GM18508 (cell line): ENCODE data around the gene ZNF764.
A peak's percentile ranks its signal among the peaks of the same experiment; 100 is the strongest.
"Not testable (repeated sequence)": the region's sequence is repeated elsewhere in the genome, so short reads cannot be mapped to it uniquely, and the experiment has no call there.

ENCODE experiments used
- ATAC-seq: cut with Tn5 transposase; IDR thresholded peaks from one replicate; pipeline ENCODE4 v1.9.1; 2021; ENCODE audit warnings: moderate number of reproducible peaks; ENCODE audit not compliant: insufficient read depth, unreplicated experiment

The ZNF764 gene

DNA sequence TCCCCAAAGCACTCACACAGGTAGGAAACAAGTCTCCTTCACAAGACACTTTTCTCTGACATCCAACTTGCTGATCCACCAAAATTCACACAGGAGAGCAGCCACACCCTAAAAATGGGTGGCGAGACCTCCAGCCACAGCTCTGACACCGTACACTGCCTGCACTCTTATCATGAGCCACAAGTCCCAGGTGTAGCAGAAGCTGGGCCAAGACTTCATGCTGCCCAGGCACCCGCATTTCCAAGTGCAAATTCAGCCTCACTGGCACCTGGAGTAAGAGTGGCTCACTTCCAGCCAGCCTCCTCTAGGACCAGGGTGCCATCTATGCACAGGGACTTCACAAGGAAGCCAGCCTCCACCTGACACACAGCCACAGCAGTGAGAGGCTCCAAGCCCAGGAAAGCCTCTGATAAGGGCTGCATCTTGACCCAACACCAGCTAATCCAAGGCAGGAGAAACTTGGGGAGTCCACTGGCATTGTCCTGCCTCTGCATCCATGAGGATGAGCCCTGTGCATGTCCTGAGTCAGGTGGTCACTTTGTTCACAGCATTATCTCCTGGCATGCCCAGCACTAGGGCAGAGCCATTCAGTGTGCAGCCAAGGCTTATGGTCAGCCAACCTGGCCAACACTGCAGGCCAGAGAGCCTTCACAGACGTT lies 29.2 kb downstream of the ZNF764 start:
- ATAC-seq, result no peak

DNA sequence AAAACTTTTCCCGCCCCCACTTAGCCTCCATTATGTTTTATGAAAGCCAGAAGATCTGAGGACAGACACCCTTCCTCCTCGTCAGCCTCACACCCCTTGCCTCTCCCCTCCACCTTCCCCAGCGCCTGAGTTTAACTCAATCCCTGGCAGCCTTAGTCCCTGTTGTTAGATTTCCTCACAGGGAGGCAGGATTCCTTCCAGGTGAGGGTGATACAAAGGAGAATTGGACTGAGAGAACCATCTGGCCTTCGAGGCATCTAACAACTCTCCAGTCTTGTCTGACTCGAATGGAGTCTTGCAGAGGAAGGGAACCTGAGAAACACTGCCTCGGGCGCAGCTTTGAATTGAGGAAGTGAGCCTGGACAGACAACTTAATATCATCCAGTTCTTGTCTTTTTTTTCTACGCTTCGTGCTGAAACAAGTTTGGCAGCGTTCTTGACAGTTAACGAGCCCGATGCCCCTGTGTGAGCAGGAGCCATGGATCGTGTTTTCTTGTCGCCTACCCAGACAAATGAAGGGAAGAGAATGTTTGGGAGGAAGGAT lies 30.5 kb downstream of the ZNF764 start:
- ATAC-seq, result no peak

DNA sequence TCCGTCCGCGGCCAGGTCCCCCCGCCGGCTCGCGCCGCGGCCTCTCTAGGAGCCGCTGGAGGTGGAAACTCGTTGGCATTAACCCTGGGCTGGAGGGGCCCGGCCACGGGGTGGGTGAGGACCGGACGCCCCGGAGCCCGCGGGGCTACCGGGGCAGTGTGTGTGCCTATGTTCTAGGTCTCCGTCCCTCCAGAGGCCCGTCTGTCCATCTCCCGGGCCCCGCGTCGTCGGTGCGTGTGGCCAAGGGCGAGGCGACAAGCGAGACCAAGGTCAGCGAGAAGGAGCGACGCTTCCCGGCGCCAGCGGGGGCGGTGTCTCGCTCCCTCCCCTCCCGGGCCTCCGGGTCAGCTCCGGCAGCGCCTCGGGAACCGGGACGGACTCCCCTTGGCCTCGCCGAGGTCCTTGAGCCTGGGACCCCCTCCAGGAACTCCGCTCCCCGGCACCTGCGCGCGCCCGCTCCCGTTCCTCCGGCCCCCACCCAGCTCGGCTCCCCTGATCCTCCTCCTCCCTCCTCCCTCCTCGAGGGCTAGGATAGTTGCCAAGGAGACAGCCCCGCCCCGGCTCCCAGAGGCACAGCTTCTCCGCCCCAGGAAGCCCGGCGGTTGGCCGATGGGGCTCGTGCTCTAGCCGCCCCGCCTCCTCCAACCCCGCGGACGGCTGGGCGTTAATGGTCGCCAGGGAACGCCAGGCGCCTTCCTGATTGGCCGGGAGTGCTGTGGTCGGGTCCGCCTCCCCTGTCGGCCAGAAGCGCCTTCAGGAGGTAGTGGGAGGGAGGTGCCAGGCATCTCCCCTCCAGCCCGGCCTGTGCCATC lies 31.1 kb downstream of the ZNF764 start:
- peak; percentile 50 for ATAC-seq

DNA sequence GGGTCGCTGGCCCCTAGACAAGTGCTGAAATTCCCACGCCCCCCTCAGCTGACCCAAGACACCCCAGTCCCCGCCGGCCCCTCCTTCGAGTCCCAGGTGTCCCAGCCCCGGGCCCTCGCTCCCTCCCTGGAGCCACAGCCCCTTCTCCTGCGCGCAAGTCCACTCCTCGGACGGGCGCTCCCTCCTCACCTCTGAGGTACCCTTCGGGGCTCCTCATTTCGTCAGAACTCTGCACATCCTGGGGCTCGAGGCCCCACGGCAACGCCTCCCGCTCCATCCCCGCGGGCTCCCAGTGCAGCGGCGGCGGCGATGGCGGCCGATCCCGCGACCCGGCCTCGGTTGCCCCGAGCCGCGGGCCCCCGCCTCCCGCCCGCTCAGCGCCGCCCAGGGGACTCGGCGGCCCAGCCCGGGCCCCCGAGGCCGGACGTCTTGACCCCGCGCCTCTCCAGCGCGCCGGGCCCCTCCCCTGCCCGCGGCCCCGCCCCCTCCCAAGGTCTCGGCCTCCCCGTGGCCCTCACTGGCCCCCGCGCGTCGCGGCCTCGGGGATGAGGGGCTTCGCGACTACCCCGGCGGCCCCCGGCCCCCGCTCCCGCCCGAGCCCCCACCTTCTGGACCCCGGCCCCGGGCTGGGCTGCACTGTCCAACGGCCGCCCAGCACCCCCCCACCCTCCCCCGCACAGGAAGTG lies 31.9 kb downstream of the ZNF764 start, which contains the start of gene ZNF768:
TSS of gene ZNF768 (minus strand) at position 430 of the 686 bp plus-strand sequence. CDS start at position 277, 153 bp downstream.
- no peak for ATAC-seq

DNA sequence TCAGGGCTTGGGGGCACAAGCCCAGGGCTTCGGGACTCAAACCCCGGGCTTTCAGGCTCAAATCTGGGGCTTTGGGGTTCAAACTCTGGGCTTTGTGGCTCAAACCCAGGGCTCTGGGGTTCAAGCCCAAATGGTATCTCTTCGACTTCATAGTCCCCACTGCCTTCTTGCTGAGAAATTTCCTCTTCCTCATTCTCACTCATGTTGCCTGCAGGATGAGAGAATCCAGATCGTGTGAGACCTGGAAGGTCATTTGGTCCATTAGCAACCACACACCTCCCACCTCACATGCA lies 32.4 kb downstream of the ZNF764 start:
- ATAC-seq, result no peak

DNA sequence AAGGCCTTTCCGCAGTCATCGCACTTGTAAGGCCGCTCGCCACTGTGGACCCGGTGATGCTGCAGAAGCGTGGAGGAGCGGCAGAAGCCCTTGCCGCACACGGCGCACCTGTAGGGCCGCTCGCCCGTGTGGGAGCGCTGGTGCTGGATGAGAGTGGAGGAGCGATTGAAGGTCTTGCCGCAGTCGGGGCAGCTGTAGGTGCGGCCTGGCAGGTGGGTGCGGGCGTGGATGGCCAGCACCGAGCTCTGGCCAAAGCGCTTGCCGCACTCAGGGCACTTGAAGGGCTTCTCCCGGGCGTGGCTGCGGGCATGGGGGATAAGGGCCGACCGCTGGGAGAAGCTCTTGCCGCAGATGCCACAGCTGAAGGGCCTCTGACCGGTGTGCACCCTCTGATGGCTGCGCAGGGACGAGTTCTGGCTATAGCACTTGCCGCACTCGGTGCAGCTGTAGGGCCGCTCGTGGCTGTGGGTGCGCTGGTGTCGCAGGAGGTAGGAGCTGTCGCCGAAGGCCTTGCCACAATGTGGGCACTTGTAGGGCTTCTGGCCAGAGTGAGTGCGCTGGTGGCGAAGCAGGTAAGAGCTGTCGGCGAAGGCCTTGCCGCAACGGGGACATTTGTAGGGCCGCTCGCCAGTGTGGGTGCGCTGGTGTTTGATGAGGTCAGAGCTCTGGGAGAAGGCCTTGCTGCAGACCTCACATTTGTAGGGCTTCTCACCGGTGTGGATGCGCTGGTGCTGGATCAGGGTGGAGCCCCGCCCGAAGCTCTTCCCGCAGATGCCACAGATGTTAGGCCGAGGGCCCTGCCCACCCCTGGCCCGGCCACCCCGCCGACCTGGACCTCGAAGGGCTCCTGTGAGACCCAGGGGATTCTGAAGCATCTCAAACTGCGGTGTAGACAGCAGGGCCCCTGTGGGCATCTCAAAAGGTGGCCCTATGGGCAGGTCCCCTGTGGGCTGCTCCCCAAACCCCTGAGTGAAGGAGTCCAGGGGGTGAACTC lies 33.3 kb downstream of the ZNF764 start:
- ATAC-seq, result no peak

DNA sequence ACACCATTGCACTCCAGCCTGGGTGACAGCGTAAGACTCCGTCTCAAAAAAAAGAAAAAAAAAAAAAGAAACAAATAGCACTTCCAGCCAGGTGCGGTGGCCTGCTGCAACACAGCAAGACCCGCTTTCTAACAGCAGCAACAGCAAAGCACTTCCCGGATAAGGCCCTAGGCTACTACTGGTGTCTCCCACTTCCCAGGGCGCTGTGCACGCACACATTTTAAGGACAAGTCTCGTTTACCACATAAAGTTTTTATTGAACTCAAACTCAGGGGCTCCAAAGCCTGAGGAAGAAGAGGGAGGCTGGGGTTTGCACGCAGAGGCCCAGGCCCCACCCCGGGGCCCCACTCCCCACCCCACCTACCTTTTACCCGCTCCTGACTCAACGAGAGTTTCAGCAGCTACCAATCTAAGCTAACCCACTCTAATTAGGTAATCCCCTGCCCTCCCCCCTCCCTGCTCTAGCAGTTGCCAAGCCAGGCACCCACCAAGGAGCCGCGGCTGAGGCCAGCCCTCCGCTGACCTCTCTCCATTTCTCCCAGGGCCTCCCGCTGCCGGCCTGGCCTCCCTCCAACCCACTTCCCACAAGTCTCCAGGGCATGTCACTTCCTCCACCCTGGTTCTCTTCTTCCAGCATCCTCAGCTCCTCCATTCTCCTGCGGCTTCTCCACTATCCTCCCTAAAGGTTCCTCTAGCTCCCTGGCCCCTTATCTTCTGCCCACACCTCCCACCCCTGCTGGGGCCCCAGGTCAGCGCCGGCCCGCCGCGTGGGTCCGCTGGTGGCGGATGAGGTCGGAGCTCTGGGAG lies 34.2 kb downstream of the ZNF764 start:
- ATAC-seq, result no peak

DNA sequence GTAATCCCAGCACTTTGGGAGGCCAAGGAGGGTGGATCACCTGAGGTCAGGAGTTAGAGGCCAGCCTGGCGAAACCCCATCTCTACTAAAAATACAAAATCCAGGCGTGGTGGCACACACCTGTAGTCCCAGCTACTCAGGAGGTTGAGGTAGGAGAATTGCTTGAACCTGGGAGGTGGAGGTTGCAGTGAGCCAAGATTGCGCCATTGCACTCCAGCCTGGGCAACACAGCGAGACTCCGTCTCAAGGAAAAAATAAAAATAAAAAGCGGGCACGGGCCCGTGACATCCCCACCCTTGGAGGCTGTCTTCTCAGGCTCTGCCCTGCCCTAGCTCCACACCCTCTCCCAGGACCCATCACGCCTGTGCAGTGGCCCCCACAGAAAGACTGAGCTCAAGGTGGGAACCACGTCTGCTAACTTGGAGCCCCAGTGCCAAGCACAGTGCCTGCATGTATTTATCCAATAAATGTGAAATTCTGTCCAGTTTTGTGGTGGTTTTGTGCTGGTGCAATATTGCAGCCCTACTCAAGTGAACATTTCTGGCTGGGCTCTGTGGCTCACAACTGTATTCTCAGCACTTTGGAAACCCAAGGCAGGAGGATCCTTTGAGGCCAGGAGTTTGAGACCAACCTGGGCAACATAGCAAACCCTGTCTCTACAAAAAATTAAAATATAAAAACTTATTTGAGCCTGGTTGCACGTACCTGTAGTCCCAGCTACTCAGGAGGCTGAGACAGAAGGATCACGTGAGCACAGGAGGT lies 35.3 kb downstream of the ZNF764 start:
- ATAC-seq, result not testable (repeated sequence)

DNA sequence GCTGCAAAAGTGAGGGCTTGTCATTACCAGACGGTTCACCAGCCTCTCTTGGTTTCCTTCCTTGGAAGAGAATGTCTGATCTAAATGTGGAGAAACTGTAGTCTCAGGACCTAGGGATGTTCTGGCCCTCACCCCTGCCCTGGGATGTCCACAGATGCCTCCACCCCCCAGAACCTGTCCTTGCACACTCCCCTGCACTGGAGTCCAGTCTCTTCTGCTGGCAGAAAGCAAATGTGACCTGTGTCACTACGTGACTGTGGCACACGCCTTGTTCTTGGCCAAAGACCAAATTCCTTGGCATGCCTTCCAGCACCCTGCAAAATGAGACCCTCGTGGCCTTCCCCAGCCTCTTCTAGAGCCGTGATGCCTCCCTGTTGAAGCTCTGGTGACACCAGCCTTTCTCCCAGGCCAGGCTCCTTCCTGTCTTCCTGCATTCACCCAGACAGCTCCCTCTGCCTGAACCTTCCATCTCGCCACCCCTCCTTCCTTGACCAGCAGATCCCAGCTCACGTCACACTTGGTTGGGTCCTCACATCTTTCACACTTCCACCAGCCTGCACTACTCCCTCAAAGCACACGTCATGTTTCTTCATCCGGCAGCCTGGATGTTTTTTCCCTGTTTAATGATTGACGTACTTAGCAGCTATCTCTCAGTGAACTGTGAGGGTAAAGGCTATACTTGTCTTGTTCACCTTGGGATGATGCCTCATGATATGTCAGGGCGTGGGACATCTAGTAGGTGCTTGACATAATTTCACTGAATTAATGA lies 36.1 kb downstream of the ZNF764 start:
- no peak for ATAC-seq

DNA sequence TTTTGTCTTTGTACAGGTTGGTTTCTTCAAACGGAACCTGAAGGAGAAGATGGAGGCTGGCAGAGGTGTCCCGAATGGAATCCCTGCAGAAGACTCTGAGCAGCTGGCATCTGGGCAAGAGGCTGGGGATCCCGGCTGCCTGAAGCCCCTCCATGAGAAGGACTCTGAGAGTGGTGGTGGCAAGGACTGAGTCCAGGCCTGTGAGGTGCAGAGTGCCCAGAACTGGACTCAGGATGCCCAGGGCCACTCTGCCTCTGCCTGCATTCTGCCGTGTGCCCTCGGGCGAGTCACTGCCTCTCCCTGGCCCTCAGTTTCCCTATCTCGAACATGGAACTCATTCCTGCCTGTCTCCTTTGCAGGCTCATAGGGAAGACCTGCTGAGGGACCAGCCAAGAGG lies 36.7 kb downstream of the ZNF764 start:
- ATAC-seq, result no peak

DNA sequence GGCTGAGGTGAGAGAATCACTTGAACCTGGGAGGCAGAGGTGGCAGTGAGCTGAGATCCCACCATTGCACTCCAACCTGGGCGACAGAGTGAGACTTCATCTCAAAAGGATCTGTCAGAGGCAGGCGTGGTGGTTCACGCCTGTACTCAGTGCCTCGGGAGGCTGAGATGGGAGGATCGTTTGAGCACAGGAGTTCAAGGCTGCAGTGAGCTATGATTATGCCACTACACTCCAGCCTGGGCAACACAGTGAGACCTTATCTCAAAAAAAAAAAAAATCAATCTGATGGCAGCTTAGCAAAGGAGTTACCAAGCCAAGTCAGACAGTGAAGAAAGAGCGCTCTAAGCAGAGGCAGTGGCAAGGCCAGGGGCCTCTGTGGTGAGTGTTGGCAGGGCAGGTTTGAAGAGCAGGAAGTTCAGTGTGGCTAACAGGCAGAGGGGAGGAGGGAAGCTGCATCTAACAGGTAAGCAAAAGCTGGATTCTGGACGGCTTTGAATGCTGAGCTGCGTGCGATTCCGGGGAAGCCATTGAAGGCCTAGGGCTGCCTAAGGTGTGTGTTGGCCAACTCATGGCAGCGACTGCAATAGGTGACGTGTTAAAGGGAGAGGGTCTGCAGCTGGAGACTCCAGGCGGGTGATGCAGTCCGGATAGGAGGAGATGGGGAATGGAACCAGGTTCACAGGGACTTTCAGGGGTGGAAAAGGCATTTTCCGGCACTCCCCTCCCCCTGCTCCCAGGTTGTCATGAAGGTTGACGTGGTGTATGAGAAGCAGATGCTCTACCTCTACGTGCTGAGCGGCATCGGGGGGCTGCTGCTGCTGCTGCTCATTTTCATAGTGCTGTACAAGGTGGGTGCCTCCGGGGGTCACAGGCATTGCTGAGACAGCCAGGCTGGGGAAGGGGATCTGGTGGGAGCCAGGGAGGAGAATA lies 38.8 kb downstream of the ZNF764 start:
- no peak for ATAC-seq

DNA sequence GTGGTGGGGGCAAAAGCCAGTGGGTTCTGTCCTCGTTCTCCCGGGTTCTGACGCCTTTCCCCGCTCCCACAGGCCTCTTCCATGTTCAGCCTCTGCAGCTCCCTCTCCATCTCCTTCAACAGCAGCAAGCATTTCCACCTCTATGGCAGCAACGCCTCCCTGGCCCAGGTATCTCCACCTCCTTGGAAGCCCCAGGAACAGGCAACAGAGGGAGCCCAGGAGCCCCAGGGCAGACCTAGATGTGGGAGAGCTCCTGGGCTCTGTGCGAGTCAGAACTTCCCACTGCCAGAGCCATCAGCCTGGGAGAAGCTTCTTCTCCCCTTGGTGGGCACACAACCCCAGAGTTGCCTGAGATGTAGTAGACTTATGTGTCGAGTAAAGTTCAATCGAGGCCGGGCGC lies 39.6 kb downstream of the ZNF764 start:
- ATAC-seq, result no peak

DNA sequence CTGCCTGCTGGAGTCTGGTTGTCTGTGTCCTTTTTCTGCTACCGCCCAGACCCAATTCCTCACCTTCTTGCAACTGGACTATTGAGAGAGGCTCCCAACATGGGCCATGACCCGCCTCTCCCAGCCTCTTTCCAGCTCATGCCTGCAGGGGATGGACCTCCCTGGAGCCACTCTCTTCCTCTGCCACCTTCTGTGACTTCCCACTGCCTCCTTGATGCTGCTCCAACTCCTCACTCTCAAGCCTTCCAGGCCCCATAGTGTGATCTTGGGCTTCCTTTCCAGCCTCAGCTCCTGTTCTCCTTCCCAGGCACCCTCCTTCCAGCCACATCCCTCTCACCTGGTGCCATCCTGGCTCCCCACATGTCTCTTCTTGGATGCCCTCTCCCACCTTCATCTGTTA lies 42.9 kb downstream of the ZNF764 start:
- ATAC-seq, result no peak

DNA sequence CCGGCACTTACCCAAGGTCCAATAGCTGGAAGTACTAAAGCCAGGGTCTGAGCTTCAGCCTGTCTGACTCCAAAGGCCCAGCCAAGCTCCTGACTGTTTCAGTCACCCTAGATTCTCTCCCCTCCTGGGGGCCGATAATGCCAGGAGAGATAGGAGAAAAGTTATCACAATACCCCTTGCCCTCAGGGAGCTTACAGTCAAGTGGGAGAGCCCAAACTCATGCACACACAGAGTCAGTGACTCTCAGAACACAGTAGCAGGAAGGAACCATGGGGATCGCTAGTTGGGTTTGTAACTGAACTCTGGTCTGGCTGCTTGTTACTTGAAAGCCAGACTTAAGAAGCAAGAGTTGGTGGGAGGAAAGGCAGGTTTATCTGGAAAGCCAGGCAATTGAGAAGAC lies 46.7 kb downstream of the ZNF764 start:
- ATAC-seq, result no peak

DNA sequence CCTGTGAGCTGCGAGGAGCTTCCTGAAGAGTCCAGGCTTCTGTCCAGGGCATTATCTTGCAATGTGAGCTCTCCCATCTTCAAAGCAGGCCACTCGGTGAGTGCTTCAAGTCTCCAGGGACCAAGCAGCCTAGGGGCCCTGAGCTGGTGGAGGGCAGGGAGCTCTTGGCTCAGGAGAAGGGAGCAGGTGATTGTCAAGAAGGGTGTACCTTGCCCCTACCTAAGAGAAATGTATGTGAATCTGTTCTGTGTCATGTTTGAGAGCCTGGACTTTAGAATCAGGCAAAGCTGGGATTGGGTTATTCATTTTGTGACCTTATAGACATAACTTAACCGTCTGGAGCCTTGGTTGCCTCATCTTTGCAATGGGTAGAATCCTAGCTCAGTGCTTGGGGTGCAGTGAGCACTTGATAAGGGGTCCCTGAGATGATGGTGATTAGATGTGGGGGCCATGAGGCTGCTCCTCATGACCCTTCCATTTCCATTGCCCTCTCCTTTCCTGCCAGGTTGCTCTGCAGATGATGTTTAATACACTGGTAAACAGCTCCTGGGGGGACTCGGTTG lies 47.7 kb downstream of the ZNF764 start:
- no peak for ATAC-seq

DNA sequence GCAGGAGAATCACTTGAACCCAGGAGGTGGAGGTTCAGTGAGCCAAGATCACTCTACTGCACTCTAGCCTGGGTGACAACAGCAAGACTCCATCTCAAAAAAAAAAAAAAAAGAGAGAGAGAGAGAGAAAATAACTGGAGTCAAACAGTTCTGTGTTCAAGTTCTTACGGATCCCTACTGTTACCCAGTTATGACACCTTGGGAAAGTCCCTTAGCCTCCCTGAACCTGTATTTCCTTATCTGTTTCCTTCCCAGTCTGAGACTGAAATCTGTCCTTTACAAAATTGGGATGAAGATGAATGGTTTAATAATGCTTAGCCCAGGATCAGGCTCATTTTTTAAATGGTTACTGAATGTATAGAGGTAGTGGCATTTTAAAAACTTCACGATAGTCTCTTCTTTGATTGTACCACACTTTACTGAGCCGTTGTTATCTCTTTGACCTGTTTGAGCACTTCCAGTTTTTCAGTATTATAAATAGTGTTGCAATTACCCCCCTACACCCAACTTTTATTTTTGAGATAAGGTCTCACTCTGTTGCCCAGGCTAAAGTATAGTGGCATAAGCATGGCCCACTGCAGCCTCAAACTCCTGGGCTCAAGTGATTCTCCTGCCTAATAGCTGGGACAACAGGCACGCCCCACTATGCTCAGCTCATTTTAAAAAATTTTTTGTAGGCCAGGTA lies 49.0 kb downstream of the ZNF764 start:
- ATAC-seq, result no peak
